Uterus (tissue), 2 donors: Measurements from ENCODE around the gene TMOD4.

ENCODE experiments used
- CTCF ChIP-seq, 4 experiments: fragments of 200-600 bp in 2 of 4; fragments of 450-650 bp in 2 of 4; sonication (generic) in 2 of 4; IDR thresholded peaks; one replicate each; pipeline ENCODE4 v1.5.1; 2016 to 2019; ENCODE audit warnings: antibody characterized with exemption in 4 of 4, mild to moderate bottlenecking in 2 of 4, moderate library complexity in 1 of 4
- POLR2A ChIP-seq, 2 donors: fragments of 450-650 bp; IDR thresholded peaks; one replicate each; pipeline ENCODE4 v1.6.1; 2016; ENCODE audit warnings: antibody characterized with exemption in 2 of 2, mild to moderate bottlenecking in 1 of 2, moderate library complexity in 1 of 2

- TF ChIP-seq POLR2A (IDR thresholded peaks at IDR 0.05) = no peak
- no peak for TF ChIP-seq CTCF (IDR thresholded peaks at IDR 0.05)
Observed at GRCh38 chr1:151197863-151198253, 22.1 kb upstream of the TMOD4 start.
